ENCODE measurements around the gene IBTK. TPM values are rescaled to one million over a fixed set of nuclear protein-coding genes. Genes with fewer than 3 reads are reported as not detected.

The IBTK gene
- total RNA-seq, 1 experiment from 2014 or later = 36.6 TPM

- TF ChIP-seq SIN3A (IDR thresholded peaks at IDR 0.05; ENCODE audit: low read depth) (no peak), MAX (IDR thresholded peaks at IDR 0.05) (no peak), RAD21 (IDR thresholded peaks at IDR 0.05; ENCODE audit: low read depth) (no peak), CTCF (IDR thresholded peaks at IDR 0.05 in 2 of 3, conservative IDR thresholded peaks at IDR 0.05 in 1 of 3; ENCODE audit: borderline replicate concordance in 1 of 3, insufficient read depth in 1 of 3, low read depth in 2 of 3, low read length in 2 of 3) (no peak)
- Histone ChIP-seq H3K9me2 (ENCODE audit: insufficient read depth) (no peaks in the 10 kb centered on the region), H3K4me2 (ENCODE audit: low read length) (no peak overlapping the region), H3K4me3 (replicated peaks in 1 of 2; ENCODE audit: low read depth in 1 of 2, low read length in 2 of 2) (no peak overlapping the region), H3K4me1 (ENCODE audit: control insufficient read depth in 1 of 2, insufficient read depth in 2 of 2, low read length in 2 of 2) (peaks cover under 1 to 10% of the 10 kb centered on the region in 2 experiments; a peak in 3 of 4 replicates), H3K27ac (ENCODE audit: low read depth, low read length) (no peak overlapping the region), H2AFZ (ENCODE audit: low read depth, low read length, poor library complexity, severe bottlenecking) (no peak overlapping the region), H3K27me3 (ENCODE audit: insufficient read depth, low read length) (no peaks in the 10 kb centered on the region), H3K79me2 (ENCODE audit: insufficient read depth, low read length) (peaks cover 99% of the 10 kb centered on the region), H4K20me1 (ENCODE audit: insufficient read depth) (no peaks in the 10 kb centered on the region), H3K9me3 (ENCODE audit: control insufficient read depth in 1 of 2, insufficient read depth in 1 of 2, low read depth in 1 of 2, low read length in 2 of 2) (no peaks in the 10 kb centered on the region), H3K36me3 (ENCODE audit: control insufficient read depth in 1 of 2, insufficient read depth in 2 of 2, low read length in 2 of 2) (no peaks in the 10 kb centered on the region; a peak in 1 of 4 replicates), H3K9ac (ENCODE audit: low read length) (no peak overlapping the region)
- DNase-seq (ENCODE audit: low read depth, low spot score) (no peak), ATAC-seq (no peak)
- intact Hi-C loops (cut with micrococcal nuclease) = no loop called here
- ChIA-PET RAD21 (ENCODE audit: low non-redundant PET in 1 of 2, low total read pairs in 2 of 2, uncharacterized antibody in 2 of 2, unreplicated experiment in 2 of 2) (no interaction called here), POLR2A (no interaction called here), CTCF (no interaction called here)
- no TSS peak for BruUV-seq (replicated peaks)
These were observed 7.4 kb downstream of the IBTK start for GRCh38 chr6:82240186-82240585.

GRCh38 chr6:82239597-82239996 is 7.9 kb downstream of the IBTK start:
- no peaks in the 10 kb centered on the region for H3K27me3 ChIP-seq (ENCODE audit: insufficient read depth, low read length)
- no peaks in the 10 kb centered on the region for H3K9me2 ChIP-seq (ENCODE audit: insufficient read depth)
- TF ChIP-seq EGR1 (IDR thresholded peaks at IDR 0.05; ENCODE audit: low read depth) (no peak), SP1 (IDR thresholded peaks at IDR 0.05; ENCODE audit: low read depth) (no peak), SIN3A (IDR thresholded peaks at IDR 0.05; ENCODE audit: low read depth) (no peak), FOSL1 (IDR thresholded peaks at IDR 0.05; ENCODE audit: low read depth) (no peak), MAX (IDR thresholded peaks at IDR 0.05) (no peak), EZH2phosphoT487 (IDR thresholded peaks at IDR 0.05; ENCODE audit: borderline replicate concordance) (no peak), ZNF274 (IDR thresholded peaks at IDR 0.05; ENCODE audit: low read depth, low read length) (no peak), TCF7L2 (IDR thresholded peaks at IDR 0.05; ENCODE audit: borderline replicate concordance, extremely low read depth, insufficient read depth, insufficient read length) (no peak), REST (IDR thresholded peaks at IDR 0.05; ENCODE audit: low read depth) (no peak), POLR2AphosphoS5 (IDR thresholded peaks at IDR 0.05; ENCODE audit: low read depth, low read length) (no peak), ZFX (IDR thresholded peaks at IDR 0.05) (no peak), JUND (IDR thresholded peaks at IDR 0.05) (no peak)
- no peak overlapping the region for H3K4me2 ChIP-seq (ENCODE audit: low read length)
- ChIA-PET RAD21 (ENCODE audit: low non-redundant PET in 1 of 2, low total read pairs in 2 of 2, uncharacterized antibody in 2 of 2, unreplicated experiment in 2 of 2) (no interaction called here), CTCF (no interaction called here), POLR2A (no interaction called here)
- ATAC-seq (no peak), DNase-seq (ENCODE audit: low read depth, low spot score) (no peak)
- H2AFZ ChIP-seq (ENCODE audit: low read depth, low read length, poor library complexity, severe bottlenecking) = no peak overlapping the region
- peaks cover 95% of the 10 kb centered on the region for H3K79me2 ChIP-seq (ENCODE audit: insufficient read depth, low read length)
- H3K4me1 ChIP-seq (ENCODE audit: control insufficient read depth in 1 of 2, insufficient read depth in 2 of 2, low read length in 2 of 2) = peaks cover 2 to 12% of the 10 kb centered on the region in 2 experiments; a peak in 3 of 4 replicates
- H3K9me3 ChIP-seq (ENCODE audit: control insufficient read depth in 1 of 2, insufficient read depth in 1 of 2, low read depth in 1 of 2, low read length in 2 of 2) = no peaks in the 10 kb centered on the region
- H4K20me1 ChIP-seq (ENCODE audit: insufficient read depth) = no peaks in the 10 kb centered on the region
- H3K4me3 ChIP-seq (replicated peaks in 1 of 2; ENCODE audit: low read depth in 1 of 2, low read length in 2 of 2) = no peak overlapping the region
- no peaks in the 10 kb centered on the region; a peak in 1 of 4 replicates for H3K36me3 ChIP-seq (ENCODE audit: control insufficient read depth in 1 of 2, insufficient read depth in 2 of 2, low read length in 2 of 2)
- H3K9ac ChIP-seq (ENCODE audit: low read length) = no peak overlapping the region
- no peak overlapping the region for H3K27ac ChIP-seq (ENCODE audit: low read depth, low read length)
- intact Hi-C loops (cut with micrococcal nuclease) = no loop called here
- no TSS peak for BruUV-seq (replicated peaks)

Data from HCT116 (cell line).